Cardiac septum (tissue), 1 donor: ENCODE data around the gene NT5DC2. TPM values are rescaled to one million over a fixed set of nuclear protein-coding genes. Genes with fewer than 3 reads are reported as not detected.
"Not testable (repeated sequence)": the region's sequence is repeated elsewhere in the genome, so short reads cannot be mapped to it uniquely, and the experiment has no call there.

Source experiments
- DNase-seq: peaks from one replicate; pipeline ENCODE4 v3.0.0-alpha.2; 2020; ENCODE audit warnings: low spot score
- intact Hi-C: fragments of 100-400 bp; cut with DNase I; formaldehyde crosslinking; loops from one replicate; pipeline ENCODE4 v1.14.0; 2022
- total RNA-seq: library from RNA; stranded (reverse); fragmentation: NEBNext Ultra II Directional; extraction: Animal tissue kit (Norgen Biotek cat#: 25700); gene quantifications from one replicate; pipeline ENCODE4 v1.2.1, GENCODE V29; 2021
- donor health status: DM: no; HTN: no; CAD: no.

NT5DC2 gene
- total RNA-seq, 1 donor from 2014 or later: 58.2 TPM

DNA sequence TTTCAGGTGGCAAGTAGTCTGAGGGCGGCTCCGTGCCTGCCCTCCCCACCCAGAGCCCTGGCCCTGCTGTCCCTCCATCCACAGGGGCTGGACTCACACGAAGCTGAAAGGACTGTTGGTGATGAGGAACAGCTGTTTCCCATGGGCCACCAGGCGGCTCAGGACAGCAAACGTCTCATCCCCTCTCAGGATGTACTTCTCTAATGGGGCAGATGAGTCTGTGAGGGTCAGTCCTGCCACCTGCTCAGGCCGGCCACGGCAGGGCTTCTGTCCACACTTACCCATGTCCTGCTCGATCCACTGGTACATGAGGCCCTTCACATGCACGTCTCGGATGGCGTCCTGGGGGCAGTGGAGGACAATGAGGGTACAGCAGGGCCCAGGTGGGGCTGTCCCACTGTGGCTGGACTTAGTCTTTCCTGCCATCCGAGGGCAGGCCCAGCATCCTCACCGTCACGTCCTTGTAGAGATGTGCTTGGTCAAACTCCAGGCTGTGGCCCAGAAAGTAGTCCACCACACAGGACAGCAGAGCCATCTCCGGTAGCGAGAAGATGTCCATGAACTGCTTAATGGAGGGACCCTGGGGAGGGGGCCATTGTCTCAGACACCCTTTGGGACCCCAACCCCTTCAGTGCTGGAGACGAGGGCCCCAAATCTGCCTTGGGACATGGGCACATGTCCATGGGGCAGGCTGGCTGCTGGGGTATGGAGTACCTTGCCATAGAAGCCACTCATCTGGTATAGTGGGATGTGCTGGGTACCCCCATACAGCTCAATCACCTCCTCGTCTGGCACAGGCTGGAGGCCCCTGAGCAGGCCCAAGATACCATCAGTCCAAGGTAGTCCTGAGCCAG is 5.7 kb downstream of the NT5DC2 start:
- intact Hi-C loops: no loop called here
- peak; percentile 73 for DNase-seq

DNA sequence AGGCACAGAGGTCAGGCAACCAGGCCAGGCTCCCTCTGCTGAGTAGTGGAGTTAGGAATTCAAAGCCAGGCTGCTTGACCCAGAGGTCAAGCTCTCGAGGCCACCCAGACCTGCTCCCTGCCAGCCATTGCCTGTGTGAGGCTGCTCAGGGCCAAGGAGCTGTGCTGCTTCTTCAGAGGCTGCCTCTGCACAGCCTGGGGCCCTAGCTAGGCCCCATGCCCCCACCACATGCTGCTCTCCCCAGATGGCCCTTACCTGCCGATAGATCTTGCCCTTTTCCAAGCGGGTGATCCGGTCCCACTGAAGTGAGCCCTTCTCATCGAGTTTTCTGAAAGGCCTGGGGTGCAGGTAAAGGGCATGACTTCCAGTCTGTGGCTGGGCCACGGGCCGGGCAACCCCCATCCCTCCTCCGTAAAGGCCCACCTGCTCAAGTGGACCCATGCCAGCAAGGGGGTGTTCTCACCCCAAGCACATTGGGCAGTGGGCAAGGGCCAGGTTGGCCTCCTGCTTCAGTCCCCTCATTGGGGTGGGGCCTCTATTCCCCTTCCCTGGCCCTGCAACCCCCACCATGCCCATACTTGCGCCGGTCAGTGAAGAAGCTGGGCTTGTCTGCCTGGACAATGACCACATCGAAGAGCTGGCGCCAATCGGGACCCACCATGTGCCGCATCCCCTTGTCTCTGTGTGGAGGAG is 6.5 kb downstream of the NT5DC2 start:
- intact Hi-C loops: no loop called here
- DNase-seq: peak; percentile 67

- intact Hi-C loops, DNase-seq: not testable (repeated sequence)
These were observed 7.0 kb downstream of the NT5DC2 start for GRCh38 chr3:52526671-52527038.

DNA sequence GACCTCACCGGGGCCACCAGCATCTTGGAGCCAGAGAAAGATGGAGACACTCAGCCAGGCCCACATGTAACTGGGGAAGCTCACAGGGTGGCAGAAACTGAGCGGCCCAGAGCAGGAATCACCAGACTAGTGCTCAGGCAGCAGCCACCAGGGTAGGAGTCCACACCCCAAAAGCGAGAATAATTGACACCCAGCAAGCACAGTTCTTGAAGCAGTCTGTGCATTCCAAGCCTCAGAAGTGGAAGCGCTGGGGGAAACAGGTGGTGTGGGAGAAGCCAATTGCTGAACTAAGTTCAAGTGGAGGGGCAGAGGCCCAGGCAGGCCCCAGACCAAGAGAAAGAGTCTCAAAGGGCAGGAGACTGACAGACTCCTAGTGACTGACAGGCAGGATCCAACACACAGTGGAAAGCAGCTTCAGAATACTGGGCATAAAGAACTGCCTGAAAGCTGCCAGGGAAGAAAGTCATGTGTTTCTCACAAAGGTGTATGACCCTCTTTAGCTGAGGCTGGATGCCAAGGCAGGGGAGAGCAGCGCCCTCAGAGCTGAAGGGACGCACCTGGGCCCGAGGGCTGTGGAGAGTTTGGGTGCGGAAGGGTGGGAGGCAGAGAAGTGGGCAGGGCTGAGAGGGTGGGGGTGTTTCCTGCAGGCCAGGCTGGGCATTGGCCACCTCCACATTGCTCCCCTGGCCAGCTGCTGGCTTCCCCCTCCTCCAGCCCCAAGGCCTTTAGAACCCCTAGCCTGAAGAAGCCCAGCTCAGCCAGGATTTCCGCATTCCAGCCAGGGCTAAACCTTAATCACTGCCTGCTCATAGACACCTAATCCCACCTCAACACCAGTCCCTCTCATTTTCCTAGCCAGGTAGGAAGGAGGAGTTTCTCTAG is 7.7 kb downstream of the NT5DC2 start:
- intact Hi-C loops: no loop called here

GRCh38 chr3:52524752-52525679 is 8.6 kb downstream of the NT5DC2 start:
- intact Hi-C loops: no loop called here
- DNase-seq: peak; percentile 86

More for the DNA sequence above, 7.7 kb downstream of the NT5DC2 start:
- DNase-seq: peak; percentile 72

DNA sequence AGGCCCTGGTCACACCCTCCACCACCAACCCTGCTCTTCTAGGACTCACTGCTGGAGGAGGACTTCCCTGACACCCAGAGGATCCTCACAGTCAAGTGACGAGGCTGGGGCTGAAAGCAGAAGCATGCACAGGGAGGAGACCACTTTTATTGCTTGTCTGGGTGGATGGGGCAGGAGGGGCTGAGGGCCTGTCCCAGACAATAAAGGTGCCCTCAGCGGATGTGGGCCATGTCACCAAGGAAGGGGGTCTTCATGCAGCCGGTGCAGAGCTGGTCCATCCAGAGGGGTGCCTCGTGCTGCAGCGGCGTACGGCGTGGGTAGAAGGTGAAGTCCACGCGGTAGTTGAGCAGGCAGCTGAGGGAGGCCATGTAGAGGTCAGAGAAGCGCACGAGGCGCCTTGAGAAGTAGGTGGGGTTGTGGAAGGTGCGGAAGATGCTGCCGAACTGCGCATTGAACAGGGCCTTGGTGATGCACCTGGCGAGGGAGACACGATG is 9.4 kb downstream of the NT5DC2 start:
- DNase-seq: peak; percentile 74
- intact Hi-C loops: no loop called here

DNA sequence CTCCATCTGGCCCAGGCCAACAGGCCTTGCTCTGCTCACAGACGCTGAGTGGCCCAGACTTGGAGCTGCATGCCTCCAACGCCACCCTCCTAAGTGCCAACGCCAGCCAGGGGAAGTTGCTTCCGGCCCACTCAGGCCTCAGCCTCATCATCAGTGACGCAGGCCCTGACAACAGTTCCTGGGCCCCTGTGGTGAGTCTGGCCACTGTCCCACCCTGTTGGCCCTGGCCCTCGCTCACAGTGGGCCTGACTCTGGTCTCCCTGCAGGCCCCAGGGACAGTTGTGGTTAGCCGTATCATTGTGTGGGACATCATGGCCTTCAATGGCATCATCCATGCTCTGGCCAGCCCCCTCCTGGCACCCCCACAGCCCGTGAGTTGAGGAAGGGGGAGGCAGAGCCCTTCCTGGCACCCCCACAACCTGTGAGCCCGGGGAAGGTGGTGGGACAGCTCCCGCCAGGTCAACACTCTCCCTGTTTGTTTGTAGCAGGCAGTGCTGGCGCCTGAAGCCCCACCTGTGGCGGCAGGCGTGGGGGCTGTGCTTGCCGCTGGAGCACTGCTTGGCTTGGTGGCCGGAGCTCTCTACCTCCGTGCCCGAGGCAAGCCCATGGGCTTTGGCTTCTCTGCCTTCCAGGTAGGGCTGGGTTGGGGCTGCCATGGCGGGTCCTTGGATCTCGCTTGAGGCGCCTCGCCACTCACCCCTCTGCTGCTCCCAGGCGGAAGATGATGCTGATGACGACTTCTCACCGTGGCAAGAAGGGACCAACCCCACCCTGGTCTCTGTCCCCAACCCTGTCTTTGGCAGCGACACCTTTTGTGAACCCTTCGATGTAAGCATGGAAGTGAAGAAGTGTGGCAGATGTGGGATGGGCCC is 10.0 kb downstream of the NT5DC2 start:
- DNase-seq: peak; percentile 70
- intact Hi-C loops: no loop called here

DNA sequence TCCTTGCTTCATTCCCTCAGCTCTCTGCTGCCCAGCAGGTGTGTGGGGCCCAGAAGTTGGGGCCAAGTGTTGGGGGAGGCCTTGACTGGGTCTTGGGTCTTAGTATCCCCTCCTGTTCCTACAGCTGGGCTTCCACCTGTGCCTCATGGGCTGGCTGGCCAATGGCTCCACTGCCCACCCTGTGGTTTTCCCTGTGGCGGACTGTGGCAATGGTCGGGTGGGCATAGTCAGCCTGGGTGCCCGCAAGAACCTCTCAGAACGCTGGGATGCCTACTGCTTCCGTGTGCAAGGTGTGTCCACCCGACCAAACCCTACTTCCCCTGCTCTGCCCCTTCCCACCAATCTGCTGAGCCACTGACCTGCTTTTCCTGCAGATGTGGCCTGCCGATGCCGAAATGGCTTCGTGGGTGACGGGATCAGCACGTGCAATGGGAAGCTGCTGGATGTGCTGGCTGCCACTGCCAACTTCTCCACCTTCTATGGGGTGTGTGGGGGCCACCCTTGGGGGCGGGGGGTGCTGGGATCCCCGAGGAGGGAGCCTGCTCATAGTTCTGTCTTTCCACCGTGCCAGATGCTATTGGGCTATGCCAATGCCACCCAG is 10.9 kb downstream of the NT5DC2 start:
- DNase-seq: peak; percentile 73
- intact Hi-C loops: no loop called here

- intact Hi-C loops: no loop called here
- peak; percentile 67 for DNase-seq
These were observed 11.6 kb downstream of the NT5DC2 start for GRCh38 chr3:52521881-52522650.

DNA sequence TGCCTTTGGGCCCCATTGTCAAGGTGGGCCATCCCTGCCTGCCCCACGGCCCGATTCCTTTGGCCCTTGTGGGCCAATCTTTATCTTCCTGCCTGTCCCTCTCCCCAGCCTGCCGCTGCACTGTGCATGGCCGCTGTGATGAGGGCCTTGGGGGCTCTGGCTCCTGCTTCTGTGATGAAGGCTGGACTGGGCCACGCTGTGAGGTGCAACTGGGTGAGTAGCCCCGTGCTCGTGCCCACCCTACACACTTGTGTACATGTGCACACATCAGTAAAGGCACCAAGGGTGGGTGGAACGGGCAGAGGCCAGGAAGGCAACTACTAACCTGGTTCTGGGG is 12.2 kb downstream of the NT5DC2 start:
- no peak for DNase-seq
- intact Hi-C loops: no loop called here

DNA sequence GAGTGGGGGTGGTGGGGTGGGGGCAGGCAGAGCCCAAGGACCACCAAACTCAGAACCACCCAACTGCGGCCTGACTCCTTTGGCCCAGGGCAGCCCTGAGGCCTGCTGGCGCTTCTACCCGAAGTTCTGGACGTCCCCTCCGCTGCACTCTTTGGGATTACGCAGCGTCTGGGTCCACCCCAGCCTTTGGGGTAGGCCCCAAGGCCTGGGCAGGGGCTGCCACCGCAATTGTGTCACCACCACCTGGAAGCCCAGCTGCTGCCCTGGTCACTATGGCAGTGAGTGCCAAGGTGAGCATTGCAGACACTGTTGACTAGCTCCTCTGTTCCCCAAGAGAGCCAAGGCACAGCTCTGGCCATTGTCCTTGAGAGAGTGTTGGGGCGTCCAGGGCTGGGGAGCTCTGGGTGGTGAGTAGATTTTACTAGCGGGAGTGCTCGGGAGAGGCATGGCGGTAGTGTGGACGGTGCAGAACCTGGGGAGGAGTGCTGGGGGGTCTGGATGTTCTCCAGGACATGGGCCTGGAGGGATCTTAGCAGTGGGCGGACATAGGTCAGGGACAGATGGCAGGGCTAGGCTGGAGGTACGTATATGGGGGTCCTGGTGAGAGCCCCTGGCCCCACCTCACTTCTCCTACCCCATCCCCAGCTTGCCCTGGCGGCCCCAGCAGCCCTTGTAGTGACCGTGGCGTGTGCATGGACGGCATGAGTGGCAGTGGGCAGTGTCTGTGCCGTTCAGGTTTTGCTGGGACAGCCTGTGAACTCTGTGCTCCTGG is 12.8 kb downstream of the NT5DC2 start:
- intact Hi-C loops: no loop called here
- DNase-seq: no peak

- intact Hi-C loops: no loop called here
- DNase-seq: no peak
These were observed 13.5 kb downstream of the NT5DC2 start for GRCh38 chr3:52520141-52520667.

- intact Hi-C loops: no loop called here
- no peak for DNase-seq
These were observed 14.1 kb downstream of the NT5DC2 start for GRCh38 chr3:52519445-52520140.

DNA sequence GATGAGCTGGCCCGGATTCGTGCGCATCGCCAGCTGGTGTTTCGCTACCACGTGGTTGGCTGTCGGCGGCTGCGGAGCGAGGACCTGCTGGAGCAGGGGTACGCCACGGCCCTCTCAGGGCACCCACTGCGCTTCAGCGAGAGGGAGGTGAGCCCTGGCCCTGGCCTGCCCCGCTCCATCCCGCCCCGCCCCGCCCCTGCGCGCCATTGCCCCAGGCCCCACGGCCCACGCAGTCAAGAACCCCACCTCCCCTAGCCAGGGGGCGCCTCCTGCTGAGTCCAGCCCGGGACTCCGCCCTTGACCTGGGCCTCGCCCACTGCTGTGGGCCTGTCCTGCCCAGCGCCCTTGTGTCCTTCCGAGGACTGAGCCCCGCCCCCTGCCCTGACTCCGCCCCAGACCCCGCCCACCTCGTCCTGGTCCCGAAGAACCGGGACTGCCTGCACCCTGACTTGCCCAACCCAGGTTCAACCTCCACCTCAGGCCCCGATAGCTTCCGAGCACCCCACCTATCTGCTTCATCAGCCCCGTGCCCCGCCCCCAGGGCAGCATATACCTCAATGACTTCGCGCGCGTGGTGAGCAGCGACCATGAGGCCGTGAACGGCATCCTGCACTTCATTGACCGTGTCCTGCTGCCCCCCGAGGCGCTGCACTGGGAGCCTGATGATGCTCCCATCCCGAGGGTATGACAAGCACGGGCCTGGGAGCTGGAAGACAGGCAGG is 14.8 kb downstream of the NT5DC2 start:
- no peak for DNase-seq
- intact Hi-C loops: no loop called here
